Measurements from ENCODE around the gene CST6.

- TF ChIP-seq CTCF (conservative IDR thresholded peaks at IDR 0.05; ENCODE audit: low read depth, low read length) (peak; percentile 23; the same call in 1 of the 2 replicates), POLR2A (IDR thresholded peaks at IDR 0.05; ENCODE audit: low read depth, low read length) (no peak), RAD21 (IDR thresholded peaks at IDR 0.05; ENCODE audit: low read length) (no peak), SMC3 (IDR thresholded peaks at IDR 0.05; ENCODE audit: low read depth, low read length) (no peak), CEBPB (IDR thresholded peaks at IDR 0.05; ENCODE audit: low read depth, low read length) (peak; percentile 44; the same call in 1 of the 2 replicates), MXI1 (IDR thresholded peaks at IDR 0.05; ENCODE audit: borderline replicate concordance, low read depth, low read length) (peak; percentile 59; the same call in 1 of the 2 replicates), RFX5 (IDR thresholded peaks at IDR 0.05; ENCODE audit: low read depth, low read length) (no peak), MAFK (IDR thresholded peaks at IDR 0.05; ENCODE audit: low read depth, low read length) (no peak), BHLHE40 (IDR thresholded peaks at IDR 0.05; ENCODE audit: low read depth, low read length) (no peak)
Measured at GRCh38 chr11:66002648-66003225, 9.1 kb upstream of the CST6 start.

Measured in IMR-90 (cell line).